ENCODE results near the gene TMEM201. TPM values are rescaled to one million over a fixed set of nuclear protein-coding genes. Genes with fewer than 3 reads are reported as not detected.

Gene TMEM201
- total and polyA plus RNA-seq, 2 of the 13 experiments (the other 11 are each of a cell fraction or from before 2014, with no cell fraction given): 1.5 to 8.2 TPM

GRCh38 chr1:9652379-9653209 is 63.9 kb downstream of the TMEM201 start (continued):
- no peak for TF ChIP-seq PREB (CRISPR knock-in tag; IDR thresholded peaks at IDR 0.05)
- TF ChIP-seq ZNF362 (CRISPR knock-in tag; IDR thresholded peaks at IDR 0.05; ENCODE audit: borderline replicate concordance): no peak
- no peak for TF ChIP-seq NR3C1 (CRISPR knock-in tag; IDR thresholded peaks at IDR 0.05)
- TF ChIP-seq ZNF33A (CRISPR knock-in tag; IDR thresholded peaks at IDR 0.05; ENCODE audit: borderline replicate concordance): no peak
- no peak for TF ChIP-seq ZNF660 (CRISPR knock-in tag; IDR thresholded peaks at IDR 0.05; ENCODE audit: borderline replicate concordance, low read depth)
- TF ChIP-seq ZBTB8A (CRISPR knock-in tag; IDR thresholded peaks at IDR 0.05; ENCODE audit: borderline replicate concordance, low read depth): no peak
- TF ChIP-seq ZNF251 (CRISPR knock-in tag; IDR thresholded peaks at IDR 0.05): no peak
- no peak for TF ChIP-seq ZNF513 (CRISPR knock-in tag; conservative IDR thresholded peaks at IDR 0.05)
- no peak for TF ChIP-seq ZNF780A (CRISPR knock-in tag; IDR thresholded peaks at IDR 0.05)
- no peak for TF ChIP-seq ZMAT3 (CRISPR knock-in tag; conservative IDR thresholded peaks at IDR 0.05)
